Measurements from ENCODE around the gene GNAQ.
"Not testable (repeated sequence)": the region's sequence is repeated elsewhere in the genome, so short reads cannot be mapped to it uniquely, and the experiment has no call there.

Gene GNAQ

GRCh38 chr9:77708064-77708815, 323.4 kb downstream of the GNAQ start:
- no peak for DNase-seq (ENCODE audit: low read depth in 3 of 3, low spot score in 1 of 3)

GRCh38 chr9:77707383-77708063, 324.1 kb downstream of the GNAQ start:
- no peak for DNase-seq (ENCODE audit: low read depth in 3 of 3, low spot score in 1 of 3)

GRCh38 chr9:77705636-77706035, 326.0 kb downstream of the GNAQ start:
- DNase-seq (ENCODE audit: low read depth in 3 of 3, low spot score in 1 of 3): no peak

DNA sequence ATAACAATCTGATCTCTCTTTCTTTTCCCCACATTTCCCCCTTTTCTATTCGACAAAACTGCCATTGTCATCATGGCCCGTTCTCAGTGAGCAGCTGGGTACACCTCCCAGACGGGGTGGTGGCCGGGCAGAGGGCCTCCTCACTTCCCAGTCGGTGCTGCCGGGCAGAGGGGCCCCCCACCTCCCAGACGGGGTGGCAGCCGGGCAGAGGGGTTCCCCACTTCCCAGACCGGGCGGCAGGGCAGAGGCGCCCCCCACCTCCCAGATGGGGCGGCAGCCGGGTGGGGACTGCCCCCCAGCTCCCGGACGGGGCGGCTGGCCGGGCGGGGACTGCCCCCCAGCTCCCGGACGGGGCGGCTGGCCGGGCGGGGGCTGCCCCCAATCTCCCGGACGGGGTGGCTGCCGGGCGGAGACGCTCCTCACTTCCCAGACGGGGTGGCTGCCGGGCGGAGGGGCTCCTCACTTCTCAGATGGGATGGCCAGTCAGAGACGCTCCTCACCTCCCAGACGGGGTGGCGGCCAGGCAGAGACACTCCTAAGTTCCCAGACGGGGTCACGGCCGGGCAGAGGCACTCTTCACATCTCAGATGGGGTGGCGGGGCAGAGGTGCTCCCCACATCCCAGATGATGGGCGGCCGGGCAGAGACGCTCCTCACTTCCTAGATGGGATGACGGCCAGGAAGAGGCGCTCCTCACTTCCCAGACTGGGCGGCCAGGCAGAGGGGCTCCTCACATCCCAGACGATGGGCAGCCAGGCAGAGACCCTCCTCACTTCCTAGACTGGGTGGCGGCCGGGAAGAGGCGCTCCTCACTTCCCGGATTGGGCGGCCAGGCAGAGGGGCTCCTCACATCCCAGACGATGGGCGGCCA, 328.9 kb downstream of the GNAQ start:
- not testable (repeated sequence) for DNase-seq (ENCODE audit: low read depth in 3 of 3, low spot score in 1 of 3)

DNA sequence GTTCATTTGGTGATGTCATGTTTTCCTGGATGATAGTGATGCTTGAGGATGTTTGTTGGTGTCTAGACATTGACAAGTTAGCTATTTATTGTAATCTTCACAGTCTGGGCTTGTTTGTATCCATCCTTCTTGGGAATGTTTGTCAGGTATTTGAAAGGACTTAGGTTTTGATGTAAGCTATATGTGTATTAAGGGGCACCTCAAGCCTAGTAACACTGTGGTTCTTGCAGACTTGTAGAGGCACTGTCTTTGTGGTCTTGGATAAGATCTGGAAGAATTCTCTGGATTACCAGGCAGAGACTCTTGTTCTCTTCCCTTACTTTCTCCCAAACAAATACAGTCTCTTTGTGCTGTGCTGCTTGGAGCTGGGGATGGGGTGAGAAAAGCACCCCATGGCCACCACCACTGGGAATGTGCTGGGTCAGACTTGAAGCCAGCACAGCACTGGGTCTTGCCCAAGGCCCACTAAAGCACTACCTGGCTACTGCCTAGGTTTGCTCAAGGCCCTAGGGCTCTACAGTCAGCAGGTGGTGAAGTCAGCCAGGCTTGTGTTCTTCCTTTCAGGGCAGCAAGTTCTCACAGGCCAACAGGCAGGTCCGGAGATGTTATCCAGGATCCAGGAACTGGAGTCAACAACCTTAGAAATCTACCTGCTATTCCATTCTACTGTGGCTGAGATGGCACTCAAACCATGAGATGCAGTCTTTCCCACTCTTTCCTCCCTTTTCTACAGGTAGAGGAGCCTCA, 334.2 kb downstream of the GNAQ start:
- DNase-seq (ENCODE audit: low read depth in 3 of 3, low spot score in 1 of 3): no peak

DNA sequence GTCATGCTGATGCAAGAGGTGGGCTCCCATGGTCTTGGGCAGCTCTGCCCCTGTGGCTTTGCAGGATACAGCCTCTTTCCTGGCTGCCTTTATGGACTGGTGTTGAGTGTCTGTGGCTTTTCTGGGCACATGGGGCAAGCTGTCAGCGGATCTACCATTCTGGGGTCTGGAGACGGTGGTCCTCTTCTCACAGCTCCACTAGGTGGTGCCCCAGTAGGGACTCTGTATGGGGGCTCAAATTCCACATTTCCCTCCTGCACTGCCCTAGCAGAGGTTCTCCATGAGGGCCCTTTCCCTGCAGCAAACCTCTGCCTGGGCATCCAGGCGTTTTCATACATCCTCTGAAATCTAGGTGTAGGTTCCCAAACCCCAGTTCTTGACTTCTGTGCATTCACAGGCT, 340.9 kb downstream of the GNAQ start:
- DNase-seq (ENCODE audit: low read depth in 3 of 3, low spot score in 1 of 3): not testable (repeated sequence)

GRCh38 chr9:77690119-77690518, 341.5 kb downstream of the GNAQ start:
- DNase-seq (ENCODE audit: low read depth in 3 of 3, low spot score in 1 of 3): not testable (repeated sequence)

- DNase-seq (ENCODE audit: low read depth in 3 of 3, low spot score in 1 of 3): not testable (repeated sequence)
These were observed 343.9 kb downstream of the GNAQ start for GRCh38 chr9:77687737-77688136.

DNA sequence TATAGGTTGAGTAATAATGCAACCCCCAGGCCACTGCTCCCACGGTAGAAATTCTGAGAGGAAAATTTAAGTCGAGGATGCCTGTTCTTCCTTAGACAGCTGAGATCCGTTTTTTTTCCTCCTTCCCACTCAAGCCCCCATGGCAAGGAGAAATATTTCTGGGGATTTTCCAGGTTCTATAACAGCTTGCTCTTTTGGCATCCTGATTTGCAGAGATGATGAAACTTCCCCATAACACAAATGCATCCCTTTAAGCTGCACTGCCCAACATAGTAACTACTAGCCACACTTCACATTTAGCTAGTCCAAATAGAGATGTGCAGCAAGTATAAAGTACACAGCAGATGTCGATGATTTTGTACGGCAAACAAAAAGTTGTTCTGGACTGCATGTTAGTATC, 351.0 kb downstream of the GNAQ start:
- no peak for DNase-seq (ENCODE audit: low read depth in 3 of 3, low spot score in 1 of 3)

DNA sequence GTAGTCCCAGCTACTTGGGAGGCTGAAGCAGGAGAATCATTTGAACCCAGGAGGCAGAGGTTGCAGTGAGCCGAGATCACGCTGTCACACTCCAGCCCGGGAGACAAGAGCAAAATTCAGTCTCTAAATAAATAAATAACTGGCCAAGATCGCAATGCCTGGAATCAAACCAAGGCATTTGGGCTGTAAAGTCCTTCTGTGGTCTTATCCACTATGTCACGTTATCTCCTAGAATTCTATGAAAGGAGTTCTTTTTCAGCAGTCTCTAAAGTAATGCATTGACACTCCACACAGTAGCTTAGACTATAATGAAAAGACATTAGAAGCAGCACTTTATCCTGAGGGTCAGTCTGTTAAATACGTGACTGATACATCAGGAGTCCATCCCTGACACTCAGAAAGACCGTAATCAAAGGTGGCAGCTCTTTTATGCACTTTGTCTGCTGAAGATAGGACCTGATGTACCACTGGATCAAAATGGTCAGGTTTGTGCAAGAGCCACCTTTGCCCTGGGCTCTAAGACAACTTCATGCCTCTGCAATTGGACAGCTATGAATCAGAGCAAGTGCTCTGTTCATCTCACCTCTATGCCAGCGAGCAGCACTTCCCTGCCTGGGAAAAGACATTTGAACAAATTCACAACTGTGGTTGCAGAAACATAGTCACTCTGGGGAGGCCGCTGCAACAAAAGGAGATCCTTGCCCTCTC, 351.8 kb downstream of the GNAQ start:
- DNase-seq (ENCODE audit: low read depth in 3 of 3, low spot score in 1 of 3): no peak

DNA sequence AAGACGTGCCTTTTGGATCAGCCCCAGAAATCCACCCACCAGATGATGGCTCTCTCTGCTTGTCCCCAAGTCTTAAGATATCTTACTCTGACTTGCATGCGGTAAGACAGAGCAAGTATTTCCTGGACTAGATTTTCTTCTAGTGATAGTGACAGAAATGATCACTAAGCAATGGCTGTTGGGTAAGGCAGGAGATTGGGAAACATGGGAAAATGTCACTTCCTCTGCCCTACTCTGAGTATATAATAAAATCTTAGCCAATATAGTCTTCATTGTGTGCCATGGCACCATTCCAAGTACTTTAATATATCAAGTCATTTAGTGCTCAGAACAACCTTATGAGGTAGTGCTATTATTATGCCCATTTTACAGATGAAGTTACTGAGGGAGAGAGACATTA, 352.5 kb downstream of the GNAQ start:
- DNase-seq (ENCODE audit: low read depth in 3 of 3, low spot score in 1 of 3): no peak

DNA sequence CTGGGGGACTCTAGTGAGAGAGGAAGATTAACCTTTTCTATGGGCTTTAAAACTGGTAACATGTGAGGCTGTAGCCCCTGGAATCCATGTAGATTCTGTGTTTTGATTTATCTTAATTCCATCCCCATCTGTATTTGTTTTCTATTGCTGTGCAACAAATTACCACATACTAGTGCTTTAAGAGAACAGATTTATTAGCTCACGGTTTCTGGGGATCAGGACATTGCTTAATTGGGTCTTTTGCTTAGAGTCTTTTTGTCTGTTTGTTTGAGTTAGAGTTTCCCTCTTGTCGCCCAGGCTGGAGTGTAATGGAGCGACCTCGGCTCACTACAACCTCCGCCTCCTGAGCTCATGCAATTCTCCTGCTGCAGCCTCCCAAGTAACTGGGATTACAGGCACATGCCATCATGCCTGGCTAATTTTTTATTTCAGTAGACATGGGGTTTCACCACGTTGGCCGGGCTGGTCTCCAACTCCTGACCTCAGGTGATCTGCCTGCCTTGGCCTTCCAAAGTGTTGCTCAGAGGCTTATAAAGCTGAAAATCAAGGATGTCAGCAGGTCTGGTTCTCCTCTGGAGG, 353.6 kb downstream of the GNAQ start:
- no peak for DNase-seq (ENCODE audit: low read depth in 3 of 3, low spot score in 1 of 3)

DNA sequence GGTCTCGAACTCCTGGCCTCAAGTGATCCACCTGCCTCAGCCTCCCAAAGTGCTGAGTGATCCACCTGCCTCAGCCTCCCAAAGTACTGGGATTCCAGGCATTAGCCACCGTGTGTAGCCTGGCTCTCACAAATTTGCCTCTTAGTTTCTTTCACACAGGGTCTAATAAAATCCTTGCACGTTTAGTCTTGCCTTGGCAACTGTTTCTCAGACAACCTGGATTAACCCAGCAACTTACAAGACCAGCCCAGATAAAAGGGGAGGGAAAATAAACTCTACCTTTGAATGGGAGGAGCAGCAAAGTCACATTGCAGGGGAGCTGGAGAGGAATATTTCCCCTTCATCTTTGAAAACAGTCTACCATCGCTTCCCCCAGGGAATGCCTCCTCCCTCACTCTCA, 354.2 kb downstream of the GNAQ start:
- DNase-seq (ENCODE audit: low read depth in 3 of 3, low spot score in 1 of 3): no peak

DNA sequence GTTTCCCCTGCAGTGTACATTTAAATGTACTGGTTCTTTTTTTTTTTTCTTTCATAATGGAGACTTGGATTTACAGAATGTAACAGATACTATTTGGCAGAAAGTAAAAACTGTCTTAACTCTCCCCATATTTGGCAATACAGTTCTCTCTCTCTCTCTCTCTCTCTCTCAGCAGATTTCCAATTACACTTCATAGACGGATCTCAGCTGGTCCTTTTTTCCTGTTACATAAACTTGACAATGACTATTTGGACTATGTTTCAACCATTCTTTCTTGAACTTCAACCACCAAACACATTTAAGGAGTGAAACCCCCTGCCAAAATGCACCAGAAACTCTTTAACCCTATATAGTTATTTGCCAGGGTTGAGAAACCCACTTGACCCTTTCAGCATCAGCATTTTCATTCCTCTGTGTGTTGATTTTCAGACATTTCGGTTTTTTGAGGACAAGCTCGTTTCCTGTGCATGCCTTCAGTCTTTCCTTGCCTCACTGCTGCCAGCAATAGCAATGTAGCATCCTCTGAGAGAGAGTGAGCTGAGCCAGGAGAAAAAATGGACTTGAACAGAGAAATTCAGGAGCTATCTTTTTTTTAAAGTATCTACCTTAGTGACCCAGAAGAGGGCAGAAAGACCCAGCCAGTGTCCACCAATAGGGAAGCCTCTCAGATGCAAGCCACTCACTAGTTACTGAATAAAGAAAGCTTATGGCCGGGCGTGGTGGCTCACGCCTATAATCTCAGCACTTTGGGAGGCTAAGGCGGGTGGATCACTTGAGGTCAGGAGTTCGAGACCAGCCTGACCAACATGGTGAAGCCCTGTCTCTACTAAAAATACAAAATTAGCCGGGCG, 357.4 kb downstream of the GNAQ start:
- DNase-seq (ENCODE audit: low read depth in 3 of 3, low spot score in 1 of 3): no peak

DNA sequence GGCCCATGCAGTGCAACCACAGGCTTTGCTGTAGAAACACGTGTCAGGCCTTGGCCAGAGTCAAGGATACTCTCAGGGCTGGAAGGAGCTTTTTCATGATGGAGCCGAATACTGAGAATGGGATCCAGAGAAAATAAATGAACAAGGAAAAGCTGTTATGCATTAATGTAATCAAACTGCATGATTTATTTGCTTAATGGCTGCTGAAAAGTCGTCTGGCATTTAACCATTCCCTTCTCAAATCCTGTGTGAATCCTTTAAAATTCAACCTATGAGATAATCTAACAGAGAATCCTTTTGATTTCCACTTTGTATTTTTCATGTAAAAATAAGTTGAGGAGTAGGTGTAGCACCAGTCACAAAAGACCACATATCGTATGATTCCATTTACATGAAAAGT, 359.4 kb downstream of the GNAQ start:
- no peak for DNase-seq (ENCODE audit: low read depth in 3 of 3, low spot score in 1 of 3)

- no peak for DNase-seq (ENCODE audit: low read depth in 3 of 3, low spot score in 1 of 3)
These were observed 364.5 kb downstream of the GNAQ start for GRCh38 chr9:77667151-77667550.

All from stimulated activated CD4-positive, alpha-beta T cell treated with anti-CD3 and anti-CD28 coated beads, TNF-alpha, amount 100 ng/mL, for 1 hour (primary cell).